GM19043 (cell line): ENCODE measurements around the gene SP7.
"Not testable (repeated sequence)": the region's sequence is repeated elsewhere in the genome, so short reads cannot be mapped to it uniquely, and the experiment has no call there.

ENCODE experiments used
- ATAC-seq: cut with Tn5 transposase; IDR thresholded peaks from one replicate; pipeline ENCODE4 v1.9.1; 2021; ENCODE audit warnings: low read depth; ENCODE audit not compliant: unreplicated experiment

SP7 gene

GRCh38 chr12:53347905-53348304, 11.8 kb upstream of the SP7 start:
- ATAC-seq: no peak

- no peak for ATAC-seq
Observed at GRCh38 chr12:53346491-53346890, 10.3 kb upstream of the SP7 start.

GRCh38 chr12:53345486-53346188, 9.5 kb upstream of the SP7 start:
- ATAC-seq: no peak

- ATAC-seq: no peak
Observed at GRCh38 chr12:53344824-53345485, 8.8 kb upstream of the SP7 start.

- no peak for ATAC-seq
Observed at GRCh38 chr12:53344487-53344823, 8.3 kb upstream of the SP7 start.

GRCh38 chr12:53343969-53344368, 7.8 kb upstream of the SP7 start:
- ATAC-seq: no peak

- no peak for ATAC-seq
Observed at GRCh38 chr12:53343449-53343848, 7.3 kb upstream of the SP7 start.

- ATAC-seq: no peak
Observed at GRCh38 chr12:53340398-53340797, 4.2 kb upstream of the SP7 start.

- ATAC-seq: no peak
Observed at GRCh38 chr12:53338916-53339315, 2.8 kb upstream of the SP7 start.

GRCh38 chr12:53338017-53338416, 1.9 kb upstream of the SP7 start:
- no peak for ATAC-seq

- ATAC-seq: no peak
Observed at GRCh38 chr12:53334822-53335221, 1.3 kb downstream of the SP7 start.

GRCh38 chr12:53333845-53334244, 2.3 kb downstream of the SP7 start:
- no peak for ATAC-seq

GRCh38 chr12:53333289-53333688, 2.9 kb downstream of the SP7 start:
- no peak for ATAC-seq

GRCh38 chr12:53332744-53333143, 3.4 kb downstream of the SP7 start:
- no peak for ATAC-seq

- not testable (repeated sequence) for ATAC-seq
Observed at GRCh38 chr12:53332339-53332738, 3.8 kb downstream of the SP7 start.

GRCh38 chr12:53330671-53331070, 5.5 kb downstream of the SP7 start:
- no peak for ATAC-seq

- ATAC-seq: no peak
Observed at GRCh38 chr12:53328043-53328435, 8.1 kb downstream of the SP7 start.

GRCh38 chr12:53327435-53328042, 8.6 kb downstream of the SP7 start:
- ATAC-seq: no peak

GRCh38 chr12:53326460-53327185, 9.5 kb downstream of the SP7 start:
- no peak for ATAC-seq

- no peak for ATAC-seq
Observed at GRCh38 chr12:53325511-53326061, 10.6 kb downstream of the SP7 start.
